LNCaP clone FGC (cell line): ENCODE results near the gene ZNF358.

Experiments
- DNase-seq: peaks from one replicate; pipeline ENCODE4 v3.0.0-alpha.2; 2011; ENCODE audit warnings: low read depth
- H3K4me3 ChIP-seq: 2 replicates; pipeline ENCODE4 v1.5.1; 2011; ENCODE audit warnings: mild to moderate bottlenecking, low read depth, low read length, control low read depth
- CTCF ChIP-seq: IDR thresholded peaks from 2 replicates; pipeline ENCODE4 v1.5.1; 2012; ENCODE audit warnings: mild to moderate bottlenecking; ENCODE audit not compliant: control insufficient read depth, insufficient read depth; ENCODE audit errors: extremely low read depth

ZNF358 gene

GRCh38 chr19:7507884-7508283 lies 8.0 kb upstream of the ZNF358 start:
- H3K4me3 ChIP-seq = no peak overlapping the region
- no peak for DNase-seq
- no peak for TF ChIP-seq CTCF

DNA sequence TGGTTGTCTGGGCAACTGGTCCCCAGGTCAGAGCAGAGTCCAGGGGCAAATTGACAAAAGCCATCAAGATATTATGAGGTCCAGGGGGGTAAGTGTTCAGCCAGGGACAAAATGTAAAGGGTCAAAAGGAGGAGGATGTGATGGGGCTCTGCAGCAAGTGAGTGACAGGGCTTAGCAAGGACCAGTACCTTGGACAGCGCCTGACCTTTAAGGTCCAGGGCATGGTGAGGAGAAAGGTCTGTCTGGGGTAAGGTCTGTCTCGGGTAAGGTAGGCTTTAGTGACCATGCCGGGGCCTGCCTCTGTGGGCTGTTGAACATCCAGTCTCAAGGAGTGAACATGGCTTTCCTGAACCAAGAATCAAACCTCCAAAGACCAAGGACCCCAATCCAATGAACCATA lies 6.3 kb upstream of the ZNF358 start:
- no peak for TF ChIP-seq CTCF
- no peak overlapping the region for H3K4me3 ChIP-seq
- DNase-seq = no peak

GRCh38 chr19:7512400-7512851 lies 3.5 kb upstream of the ZNF358 start:
- no peak for TF ChIP-seq CTCF
- DNase-seq = no peak
- H3K4me3 ChIP-seq = no peak overlapping the region

DNA sequence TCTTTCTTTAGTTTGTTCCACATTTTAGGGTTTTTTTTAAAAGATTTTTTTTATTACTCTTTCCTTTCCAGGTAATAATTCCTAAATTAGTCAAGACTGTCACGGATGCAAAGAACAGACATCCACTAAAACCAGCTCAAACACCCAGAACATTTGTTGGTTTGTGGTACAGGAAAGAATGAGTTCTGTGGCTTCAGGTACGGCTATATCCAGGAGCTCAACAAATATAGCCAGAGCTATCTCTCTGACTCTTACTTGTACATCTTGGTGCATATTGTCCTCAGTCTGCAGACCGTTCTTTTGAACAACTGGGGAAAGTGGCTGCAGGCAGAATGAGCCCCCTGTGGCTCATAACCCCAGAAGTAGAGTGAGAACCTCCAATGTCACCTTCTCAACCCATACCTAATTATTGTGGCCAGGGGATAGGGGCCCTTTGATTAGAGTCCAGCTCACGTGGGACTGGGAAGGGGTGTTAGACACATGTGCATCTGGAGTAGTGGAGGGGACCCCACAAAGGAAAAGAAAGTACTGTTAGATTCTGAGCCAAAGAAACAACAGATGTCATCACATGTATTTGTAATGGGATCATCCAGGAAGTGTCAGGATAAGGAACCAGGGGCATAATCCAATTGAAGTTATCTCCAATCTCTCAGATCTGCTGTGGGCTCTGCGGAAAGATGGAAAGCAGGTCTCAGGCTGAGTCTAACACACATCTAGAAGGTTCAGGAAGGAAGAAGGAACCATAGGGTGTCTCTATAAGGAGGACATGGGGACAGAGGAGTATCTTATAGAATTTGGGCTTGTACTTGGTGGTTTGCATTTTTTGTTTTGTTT lies 1.9 kb upstream of the ZNF358 start:
- no peak for DNase-seq
- no peak overlapping the region for H3K4me3 ChIP-seq
- TF ChIP-seq CTCF = no peak

DNA sequence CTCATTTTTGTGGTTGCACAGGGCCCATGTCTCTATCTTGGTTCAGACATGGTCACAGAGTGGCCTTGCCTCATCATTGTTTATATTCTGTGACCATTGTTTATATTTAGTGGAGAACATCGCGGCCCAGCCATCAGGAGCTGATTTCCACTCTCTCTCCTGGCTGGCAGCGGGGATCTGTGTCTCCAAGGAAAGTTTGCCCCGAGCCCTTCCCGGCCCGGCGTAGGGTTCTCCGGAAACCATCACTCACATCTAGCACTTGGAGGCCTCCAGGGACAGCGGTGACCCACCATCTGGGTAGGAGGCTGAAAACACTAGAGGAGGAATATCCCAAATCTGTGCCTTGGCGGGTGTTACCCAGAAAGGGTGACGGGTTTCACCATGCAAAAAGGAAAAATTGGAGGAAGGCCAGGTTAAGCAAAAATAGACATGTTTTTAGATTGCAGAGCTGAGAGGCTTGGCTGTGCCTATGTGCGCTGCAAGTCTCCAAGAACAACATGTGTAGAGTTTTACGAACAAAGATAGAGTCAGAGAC lies 726 bp upstream of the ZNF358 start:
- no peak for TF ChIP-seq CTCF
- H3K4me3 ChIP-seq = peak overlapping the region; percentile 50
- no peak for DNase-seq

DNA sequence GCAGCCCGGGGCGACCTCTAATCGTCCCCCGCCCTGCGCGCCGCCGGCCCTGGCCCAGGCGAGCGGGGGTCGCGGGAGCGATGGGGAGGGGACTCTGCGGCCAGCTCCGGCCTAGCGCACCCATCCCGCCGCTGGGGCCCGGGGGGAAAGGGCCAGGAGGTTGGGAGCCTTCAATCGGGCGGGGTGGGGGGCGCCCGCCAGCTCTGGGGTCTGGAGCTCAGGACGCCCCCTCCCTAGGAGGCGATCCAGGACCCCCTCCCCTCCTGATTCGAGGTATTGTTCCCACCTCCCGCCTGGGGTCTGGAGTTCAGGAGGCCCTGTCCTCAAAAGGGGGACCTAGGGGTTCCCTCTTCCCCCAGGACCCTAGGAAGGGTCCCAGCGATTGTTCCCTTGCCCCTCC lies 430 bp downstream of the ZNF358 start:
- no peak for DNase-seq
- peak overlapping the region; percentile 86 for H3K4me3 ChIP-seq
- no peak for TF ChIP-seq CTCF
